ENCODE measurements around the gene UNC13B.

The UNC13B gene

DNA sequence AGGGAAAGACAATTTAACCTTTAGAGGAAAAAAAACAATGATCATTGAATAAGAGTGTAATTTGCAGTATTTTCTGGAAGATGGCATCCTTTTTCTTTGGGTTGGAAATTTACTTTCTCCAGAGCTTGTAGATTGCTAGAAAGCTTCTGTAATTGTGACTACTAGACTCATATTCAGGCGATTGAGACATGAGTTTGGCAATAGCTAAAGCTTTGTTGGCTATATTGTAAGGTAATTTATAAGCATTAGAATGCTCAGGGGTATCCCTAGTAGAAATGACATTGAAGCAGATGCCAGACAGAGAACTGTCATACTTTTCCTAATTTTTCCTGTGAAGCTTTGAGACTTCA is 115.3 kb downstream of the UNC13B start:
- no peak for DNase-seq (ENCODE audit: low spot score)

DNA sequence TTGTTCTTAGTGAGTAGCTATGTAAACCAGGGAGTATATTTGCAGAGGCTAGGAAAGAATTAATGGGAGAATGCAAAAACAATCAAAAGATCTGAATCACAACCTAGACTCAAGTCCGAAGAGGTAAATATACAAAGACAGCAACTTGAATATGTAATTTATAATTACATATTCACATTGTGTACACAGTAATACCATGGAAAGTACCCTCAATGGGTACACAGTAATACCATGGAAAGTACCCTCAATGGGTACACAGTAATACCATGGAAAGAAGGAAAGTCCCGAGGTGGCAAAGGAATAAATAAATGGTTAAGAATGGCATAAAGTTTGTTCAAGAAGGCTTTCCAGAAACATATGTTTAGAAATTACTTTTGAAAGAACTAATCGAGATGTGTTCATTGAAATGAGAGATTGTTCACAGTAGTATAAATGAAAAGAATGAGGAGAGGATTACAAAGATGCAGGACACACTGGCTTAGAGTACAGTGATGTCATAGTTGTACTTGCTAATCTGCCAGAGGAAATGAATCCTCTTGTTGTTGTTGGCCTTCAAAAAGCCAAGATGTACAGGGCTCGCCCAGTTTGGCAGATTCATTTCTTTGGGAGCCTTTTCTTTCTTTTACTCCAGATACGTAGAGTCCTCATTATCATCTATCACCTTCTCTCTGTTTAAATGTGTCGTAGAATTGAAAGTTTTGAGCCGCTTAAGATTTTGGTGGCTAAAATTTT is 116.0 kb downstream of the UNC13B start:
- no peak for DNase-seq (ENCODE audit: low spot score)

DNA sequence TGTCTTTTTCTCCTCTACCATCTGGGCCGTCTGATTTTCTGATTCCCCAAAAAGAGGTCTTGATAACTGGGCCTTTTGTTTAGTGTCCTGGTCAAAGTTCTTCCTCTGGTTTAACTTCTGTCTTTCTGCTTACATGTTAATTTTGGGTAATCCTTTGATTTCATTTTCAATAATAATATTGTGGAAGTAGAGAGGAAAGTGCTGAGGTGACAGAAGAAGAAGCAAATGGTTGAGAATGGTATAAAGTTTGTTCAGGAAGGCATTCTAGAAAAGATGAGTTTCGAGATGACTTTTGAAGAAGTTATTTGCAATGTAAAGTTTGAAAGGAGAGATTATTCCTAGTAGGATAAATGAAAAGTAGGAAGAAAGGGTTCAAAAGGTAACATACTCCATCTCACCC is 118.1 kb downstream of the UNC13B start:
- DNase-seq (ENCODE audit: low spot score) = no peak

DNA sequence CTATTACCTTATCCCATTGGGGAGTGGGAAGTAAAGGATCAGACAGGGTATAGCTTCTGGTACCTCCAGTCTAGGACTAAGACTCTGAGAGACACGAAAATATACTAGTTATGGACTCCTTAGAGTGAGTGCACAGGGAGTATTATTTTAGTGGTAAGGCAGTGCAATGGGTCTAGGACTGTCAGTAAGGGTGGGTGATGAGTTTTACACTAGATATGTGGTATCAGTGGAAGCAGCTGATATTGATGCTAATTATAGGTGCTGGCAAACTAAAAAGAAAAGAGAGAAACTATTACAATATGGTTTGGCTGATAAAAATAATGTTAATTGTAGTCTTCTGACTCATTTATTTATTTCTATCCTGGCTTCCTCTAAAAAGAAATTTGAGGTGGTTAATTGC is 118.6 kb downstream of the UNC13B start:
- no peak for DNase-seq (ENCODE audit: low spot score)

DNA sequence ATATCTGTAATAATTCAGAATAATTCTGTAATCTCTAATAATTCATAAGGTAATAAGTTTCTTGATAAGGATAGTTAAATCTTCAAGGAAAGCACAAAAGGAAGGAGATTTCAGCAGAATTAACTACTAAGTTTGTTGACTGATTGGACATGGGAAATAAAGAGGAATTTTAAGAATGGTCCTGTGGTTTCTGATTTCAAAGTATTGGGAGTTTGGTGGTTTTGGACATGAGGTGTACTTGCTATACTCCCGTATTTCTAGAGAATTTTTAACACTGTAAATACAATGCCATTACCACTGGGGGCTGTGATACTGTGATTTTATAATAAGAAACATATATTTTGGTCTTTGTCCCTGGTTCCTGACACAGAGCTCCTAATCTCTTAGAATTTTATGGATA is 123.9 kb downstream of the UNC13B start:
- DNase-seq (ENCODE audit: low spot score) = no peak

DNA sequence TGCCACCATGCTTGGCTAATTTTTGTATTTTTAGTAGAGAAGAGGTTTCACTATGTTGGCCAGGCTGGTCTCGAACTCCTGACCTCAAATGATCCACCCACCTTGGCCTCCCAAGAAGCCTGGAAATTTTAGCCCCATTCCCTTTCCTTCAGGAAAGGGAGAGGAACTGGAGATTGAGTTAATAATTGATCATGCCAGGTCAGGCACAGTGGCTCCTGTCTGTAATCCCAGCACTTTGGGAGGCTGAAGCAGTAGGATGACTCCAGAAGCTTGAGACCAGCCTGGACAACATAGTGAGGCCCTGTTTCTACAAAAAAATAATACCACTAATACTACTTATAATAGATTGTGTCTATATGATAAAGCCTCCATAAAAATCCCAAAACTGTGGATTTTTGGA is 124.6 kb downstream of the UNC13B start:
- DNase-seq (ENCODE audit: low spot score) = no peak

DNA sequence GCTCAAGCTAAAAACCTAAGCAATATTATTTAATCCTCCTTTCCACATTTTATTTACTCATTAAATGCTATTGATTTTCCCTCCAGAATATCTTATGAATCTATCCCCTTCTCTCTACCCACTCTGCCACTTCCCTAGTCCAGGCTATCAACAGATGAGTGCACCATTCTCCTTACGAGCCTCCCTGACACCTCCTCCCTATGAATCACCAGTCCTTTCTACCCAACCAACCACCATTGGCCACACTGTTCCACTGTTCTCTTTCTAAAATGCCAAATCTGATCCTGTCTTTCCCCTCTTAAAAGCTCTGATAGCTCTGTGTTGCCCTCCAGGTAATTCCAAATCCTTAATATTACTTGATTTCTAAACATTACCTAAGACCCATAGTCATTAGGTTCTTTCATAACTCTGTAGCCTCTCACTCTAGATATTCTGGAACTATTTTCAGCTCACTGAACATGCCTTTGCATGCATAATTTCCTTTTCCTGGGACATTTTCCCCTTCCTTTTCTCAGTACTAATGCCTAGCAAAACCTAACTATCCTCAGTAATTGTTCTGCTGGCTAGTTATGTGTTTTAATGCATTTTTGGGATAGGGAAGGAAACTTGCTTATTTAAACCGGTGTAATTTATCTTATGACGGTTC is 126.3 kb downstream of the UNC13B start:
- no peak for DNase-seq (ENCODE audit: low spot score)

DNA sequence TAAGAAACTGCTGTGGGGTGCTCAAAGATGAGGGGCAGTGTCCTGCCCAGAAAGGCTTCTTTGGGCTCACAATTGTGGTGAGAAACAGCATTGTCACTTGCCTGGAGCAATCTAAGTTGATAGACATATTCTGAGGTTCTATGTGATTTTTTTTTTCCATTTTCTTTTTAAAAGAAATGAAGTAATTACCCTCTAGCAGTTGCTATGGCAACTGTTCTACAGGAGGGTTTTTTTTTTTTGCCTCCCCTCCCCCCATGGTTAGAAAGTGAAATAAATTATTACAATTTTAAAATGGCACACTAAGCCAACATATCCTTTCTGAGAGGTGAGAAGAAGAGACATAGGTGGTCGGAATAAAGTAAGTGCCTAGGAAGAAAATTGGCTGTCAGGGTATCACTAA is 127.0 kb downstream of the UNC13B start:
- DNase-seq (ENCODE audit: low spot score) = no peak

DNA sequence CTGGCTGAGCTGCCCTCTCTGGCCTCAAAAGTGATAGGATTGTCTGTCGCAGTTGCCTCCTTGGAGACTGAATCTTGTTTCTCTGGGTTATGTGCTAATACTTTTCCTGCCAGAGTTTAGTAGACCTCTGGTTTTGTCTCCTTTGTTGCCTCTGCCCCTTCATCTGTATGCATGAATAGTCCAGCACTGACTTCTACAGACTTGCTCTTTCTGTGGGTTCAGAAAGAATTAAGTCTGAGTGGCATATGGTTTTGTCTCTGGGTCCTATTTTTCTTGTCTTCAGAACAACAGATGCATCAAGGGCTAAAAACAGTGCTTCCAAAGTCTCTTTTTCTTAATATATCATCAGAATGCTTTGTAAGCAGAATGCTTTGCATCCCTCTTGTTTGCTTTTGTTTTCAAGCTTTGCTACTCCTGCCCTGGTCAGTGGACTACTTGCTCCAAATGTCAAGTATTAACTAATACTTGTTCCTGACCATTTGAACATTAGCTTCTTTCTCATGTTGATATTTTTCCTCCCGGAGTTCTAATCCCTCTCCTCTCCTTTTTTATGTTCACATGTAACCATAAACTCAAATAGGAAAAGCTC is 131.7 kb downstream of the UNC13B start:
- DNase-seq (ENCODE audit: low spot score) = no peak

DNA sequence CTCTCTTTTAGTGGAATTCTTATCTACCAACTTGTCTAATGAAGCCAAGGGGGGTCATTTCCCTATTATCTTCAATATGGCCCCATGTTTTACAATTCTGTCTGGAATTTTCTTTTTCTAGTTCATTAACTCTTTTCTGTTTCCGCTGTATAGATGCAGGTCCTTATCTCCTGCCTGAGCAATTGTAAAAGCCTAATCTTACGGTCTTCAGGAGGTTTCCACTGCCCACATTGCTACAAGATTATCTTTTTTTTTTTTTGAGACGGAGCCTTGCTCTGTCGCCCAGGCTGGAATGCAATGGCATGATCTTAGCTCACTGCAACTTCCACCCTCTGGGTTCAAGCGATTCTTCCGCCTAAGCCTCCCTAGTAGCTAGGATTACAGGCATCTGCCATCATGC is 132.3 kb downstream of the UNC13B start:
- no peak for DNase-seq (ENCODE audit: low spot score)

DNA sequence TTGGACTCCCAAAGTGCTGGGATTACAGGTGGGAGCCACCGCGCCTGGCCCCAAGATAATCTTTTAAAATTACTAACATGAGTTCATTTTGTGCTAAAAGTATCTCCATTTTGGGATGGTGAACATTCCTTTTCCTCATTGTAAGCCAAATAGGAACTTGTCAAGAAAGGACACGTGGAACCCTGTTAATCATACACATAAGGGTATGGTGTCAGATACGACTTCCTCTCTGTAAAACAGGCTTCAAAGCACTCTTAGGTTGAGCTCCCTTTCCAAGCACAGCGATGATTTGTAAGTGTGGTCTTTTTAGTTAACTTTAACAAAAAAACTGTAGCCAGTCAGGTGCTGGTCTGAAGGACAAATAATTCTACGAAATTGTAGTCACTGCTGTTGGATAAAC is 132.7 kb downstream of the UNC13B start:
- DNase-seq (ENCODE audit: low spot score) = no peak

DNA sequence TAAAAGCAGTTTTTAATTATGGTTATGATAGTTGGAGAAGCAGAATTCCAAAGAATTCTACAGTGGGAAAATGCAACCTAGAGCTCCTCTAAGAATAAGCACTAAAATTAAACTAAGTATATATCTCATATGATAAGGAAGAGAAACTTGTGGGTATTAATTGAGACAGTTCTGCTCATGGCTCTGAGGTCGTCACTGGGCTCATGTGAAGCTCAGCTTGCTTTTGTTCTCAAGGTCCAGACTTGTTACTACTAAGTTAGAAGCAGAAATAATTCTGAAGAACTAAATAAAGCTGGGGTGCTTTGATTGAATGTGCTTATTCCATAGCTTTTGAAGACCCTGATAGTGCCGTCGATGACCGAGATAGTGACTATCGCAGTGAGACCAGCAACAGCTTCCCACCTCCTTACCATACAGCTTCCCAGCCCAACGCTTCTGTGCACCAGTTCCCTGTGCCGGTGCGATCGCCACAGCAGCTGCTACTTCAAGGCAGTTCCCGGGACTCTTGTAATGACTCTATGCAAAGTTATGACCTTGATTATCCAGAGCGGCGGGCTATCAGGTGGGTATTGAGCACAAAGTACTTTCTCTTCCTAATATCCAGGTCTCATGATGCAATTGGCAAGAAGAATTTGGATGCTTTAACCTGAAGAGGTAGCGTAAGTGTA is 133.7 kb downstream of the UNC13B start:
- DNase-seq (ENCODE audit: low spot score) = no peak

DNA sequence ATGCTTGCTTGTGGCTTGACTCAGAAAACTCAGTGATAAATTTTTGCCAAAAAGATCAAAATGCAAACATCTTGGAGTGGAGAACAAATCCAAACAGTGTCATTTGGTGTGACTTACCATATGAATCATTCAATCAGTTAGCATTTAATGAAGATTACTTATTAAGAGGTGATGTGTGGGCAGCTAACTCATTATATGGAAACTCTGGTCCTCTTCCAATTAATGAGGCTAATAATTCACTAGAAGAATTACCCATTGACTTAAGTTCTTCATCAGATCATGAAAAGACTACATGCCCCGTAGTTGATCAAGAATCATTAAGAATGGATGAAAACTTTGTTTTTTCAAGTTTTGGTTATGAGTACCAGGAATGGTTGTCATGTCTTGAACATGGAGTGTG is 141.8 kb downstream of the UNC13B start:
- DNase-seq (ENCODE audit: low spot score) = no peak

DNA sequence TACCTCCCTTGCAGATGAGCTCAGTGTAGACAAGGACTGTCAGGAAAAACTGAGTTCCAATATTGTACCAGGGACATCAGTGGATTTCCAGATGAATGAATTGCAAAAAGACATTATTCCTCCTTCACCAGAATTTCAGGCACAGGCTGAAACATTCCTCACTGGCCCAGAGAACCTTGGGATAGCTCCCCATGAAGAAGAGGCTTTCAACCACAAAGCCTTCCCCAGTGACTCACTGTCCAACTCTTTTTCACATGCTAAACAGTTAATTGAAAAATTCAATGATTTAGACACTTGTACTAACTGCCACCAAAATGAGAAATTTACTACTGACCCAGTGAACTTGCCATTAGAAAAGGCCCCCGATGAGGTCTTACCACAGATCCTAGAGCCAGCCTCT is 144.5 kb downstream of the UNC13B start:
- DNase-seq (ENCODE audit: low spot score) = no peak

DNA sequence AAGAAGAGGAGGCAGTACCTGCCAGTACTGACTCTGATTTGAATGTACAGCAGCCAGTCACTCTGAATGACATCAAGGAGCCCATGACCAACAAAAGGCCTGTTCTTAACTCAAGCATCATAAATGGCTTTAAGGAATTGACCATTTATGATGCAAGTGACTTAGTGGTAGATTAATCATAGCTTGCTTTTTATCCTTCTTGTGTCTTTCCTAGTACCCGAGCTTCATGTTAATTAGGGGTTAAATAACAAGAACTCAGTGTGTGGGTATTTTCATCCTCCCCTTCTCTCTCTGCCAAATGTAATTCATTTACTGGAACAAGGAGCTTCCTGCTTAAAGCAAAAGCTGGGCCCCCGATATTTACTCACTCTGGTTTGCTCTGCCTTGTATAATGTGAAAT is 146.5 kb downstream of the UNC13B start:
- DNase-seq (ENCODE audit: low spot score) = no peak

DNA sequence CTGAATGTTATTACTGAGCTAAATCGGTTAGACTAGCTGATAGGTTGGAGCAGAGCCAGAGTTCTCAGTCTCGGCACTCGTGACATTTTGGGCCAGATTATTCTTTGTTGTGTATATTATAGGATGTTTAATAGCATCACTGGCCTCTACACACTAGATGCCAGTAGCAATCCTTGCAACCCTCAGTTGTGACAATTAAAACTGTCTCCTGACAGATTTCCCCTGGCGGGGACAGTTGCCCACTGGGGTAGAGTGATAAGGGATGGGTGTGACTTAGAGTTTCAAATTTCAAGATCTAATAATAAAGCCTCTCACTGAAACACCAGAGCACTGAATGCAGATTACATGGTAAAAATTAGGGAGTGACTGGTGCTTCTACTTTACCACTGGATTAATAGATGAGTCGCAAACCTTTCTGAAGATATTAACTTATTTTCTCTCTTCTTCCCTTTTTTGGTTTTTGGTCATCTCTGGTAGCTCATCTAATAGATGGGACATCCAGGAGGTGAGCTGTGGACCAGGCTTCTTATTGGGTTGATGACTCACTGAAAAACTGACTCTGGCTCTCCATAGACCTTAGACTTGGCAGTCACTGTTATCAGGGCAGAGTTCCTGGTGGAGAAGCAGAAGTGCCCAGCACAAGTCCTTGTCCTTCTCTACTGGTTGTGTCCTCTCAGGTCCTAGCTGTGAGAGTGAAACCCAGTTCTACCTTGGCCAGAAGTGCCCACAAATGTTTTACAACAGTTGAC is 150.3 kb downstream of the UNC13B start:
- no peak for DNase-seq (ENCODE audit: low spot score)

DNA sequence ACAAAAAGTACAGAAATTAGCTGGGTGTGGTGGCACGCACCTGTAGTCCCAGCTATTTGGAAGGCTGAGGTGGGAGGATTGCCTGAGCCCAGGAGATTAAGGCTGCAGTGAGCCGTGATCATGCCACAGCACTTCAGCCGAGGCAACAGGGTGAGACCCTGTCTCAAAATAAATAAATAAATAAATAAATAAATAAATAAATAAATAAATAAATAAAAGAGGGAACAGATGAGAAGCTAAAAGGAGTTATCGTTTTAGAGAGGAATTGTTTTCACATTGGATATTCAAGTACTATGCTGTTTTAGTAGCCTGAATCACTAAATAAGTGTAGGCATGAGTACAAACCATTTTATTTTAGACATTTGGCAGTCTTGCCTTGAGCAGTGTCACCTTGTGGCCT is 151.7 kb downstream of the UNC13B start:
- DNase-seq (ENCODE audit: low spot score) = no peak

DNA sequence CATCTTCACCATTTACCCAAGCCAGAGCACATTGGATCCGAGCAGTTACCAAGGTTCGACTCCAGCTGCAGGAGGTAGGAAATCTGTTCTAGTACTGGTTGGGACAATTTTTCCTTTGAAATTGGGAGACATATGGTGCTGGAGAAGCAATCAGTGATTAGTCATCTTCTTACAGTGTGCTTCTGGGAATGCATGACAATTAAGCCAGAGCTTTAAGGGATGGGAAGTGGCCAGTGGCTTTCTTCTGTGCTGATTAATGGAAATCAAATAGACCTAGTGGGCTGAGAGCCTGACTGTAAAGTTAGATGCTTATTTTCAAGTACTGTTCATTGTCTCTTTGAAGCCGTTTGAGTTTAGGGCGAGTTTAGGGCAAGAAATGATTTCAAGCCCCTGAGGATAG is 152.1 kb downstream of the UNC13B start:
- no peak for DNase-seq (ENCODE audit: low spot score)

DNA sequence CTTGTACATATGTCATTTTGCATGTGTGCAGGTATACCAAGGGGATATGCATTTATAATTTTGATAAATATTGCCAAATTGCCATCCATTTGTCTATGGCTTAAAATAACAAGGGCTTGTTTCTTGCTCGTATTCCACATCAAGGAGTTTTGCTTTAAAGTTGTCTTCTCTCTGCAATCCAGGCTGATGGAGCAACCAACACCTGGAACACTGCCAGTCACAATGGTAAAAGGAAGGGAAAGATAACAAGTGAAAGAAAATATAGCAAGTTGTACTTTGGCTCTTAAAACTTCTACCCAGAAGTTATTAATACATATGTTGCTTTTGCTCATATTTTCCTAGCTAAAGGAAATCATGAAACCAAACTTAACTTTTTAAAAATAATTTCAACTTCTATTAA is 156.9 kb downstream of the UNC13B start:
- DNase-seq (ENCODE audit: low spot score) = no peak

DNA sequence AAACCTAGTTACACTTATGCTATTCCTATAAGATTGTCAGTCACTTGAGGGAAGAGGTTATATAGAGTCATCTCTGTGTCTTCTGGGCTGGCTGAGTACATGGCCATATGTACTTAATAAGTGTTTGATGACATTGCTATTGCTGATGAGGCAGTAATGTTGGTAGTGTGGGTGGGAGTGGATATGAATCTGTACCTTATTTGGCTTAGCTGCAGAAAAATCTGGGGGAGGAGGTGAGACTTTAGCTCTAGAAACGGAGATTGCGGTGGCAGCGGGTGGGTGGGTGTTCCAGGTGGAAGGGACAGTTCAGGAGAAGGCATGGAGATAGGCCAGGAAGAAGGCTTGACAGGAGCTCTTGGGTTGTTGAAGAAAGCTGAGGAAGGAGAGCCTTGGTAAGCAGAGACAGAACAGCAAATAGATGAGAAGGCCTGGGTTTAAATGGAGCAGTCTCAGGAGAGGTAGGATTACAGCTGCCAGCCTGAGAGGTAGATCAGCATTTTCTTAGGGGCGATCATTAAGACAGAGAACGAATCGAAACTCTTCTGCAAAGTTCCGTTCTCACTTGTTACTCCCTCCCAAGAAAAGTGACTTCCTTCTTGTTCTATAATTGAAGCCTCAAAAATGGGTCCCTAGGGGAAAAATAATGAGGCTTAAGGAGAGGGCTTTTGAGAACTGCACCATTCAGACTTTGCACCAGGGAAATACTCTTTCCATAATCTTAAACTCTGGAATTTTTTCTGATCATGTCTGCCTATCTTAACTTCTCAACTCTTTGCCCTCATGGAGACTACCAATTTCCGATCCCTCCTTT is 160.5 kb downstream of the UNC13B start:
- DNase-seq (ENCODE audit: low spot score) = no peak

DNA sequence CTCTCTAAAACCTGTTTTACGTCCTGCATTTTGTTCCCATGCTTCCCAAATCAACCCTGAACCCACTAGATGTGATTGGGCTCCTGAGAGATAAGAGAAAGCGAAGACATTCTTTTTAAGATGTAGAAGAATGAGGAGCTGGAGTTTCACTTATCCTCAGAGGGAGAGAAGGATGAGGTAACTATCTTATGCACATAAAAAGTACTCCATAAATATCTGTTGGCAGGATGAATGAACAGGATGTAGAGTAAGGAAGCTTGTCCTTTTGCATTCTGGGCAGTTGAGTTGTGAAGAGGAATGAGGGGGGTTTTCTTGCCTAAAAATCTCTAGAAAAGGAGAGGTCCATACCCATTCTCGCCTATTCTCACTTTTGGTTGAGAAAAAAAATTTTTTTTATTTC is 163.2 kb downstream of the UNC13B start:
- no peak for DNase-seq (ENCODE audit: low spot score)

DNA sequence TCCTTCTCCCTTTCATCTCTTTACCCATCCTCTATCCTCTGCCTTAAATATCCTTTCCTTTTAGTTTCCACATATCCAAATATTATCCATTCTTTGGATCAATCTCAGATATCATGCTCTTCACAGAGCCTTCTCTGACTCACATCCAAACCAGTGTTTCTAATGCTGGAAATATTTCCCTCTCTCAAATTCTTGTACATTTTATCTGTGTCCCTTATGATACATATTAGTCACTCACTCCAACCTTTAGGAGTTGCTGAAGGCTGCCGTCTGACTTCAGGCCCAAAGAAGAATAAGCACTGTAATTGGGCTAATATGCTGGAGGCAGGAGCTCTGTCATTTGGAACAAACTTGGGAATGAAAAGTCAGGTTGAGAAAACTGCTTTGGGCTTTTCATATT is 171.7 kb downstream of the UNC13B start:
- no peak for DNase-seq (ENCODE audit: low spot score)
